Uterus (tissue), 4 donors: ENCODE results near the gene VSIR. TPM values are rescaled to one million over a fixed set of nuclear protein-coding genes. Genes with fewer than 3 reads are reported as not detected.

Source experiments
- DNase-seq, 2 donors: peaks; one replicate each; pipeline ENCODE4 v3.0.0-alpha.2; 2019 to 2020
- H3K27ac ChIP-seq, 2 donors: fragments of 200-600 bp; sonication (generic); 1 replicate in 1 of 2; 2 replicates in 1 of 2; pipeline ENCODE4 v1.5.1; 2016 to 2018
- H3K27me3 ChIP-seq, 2 donors: fragments of 200-600 bp; sonication (generic); one replicate each; pipeline ENCODE4 v1.5.1; 2018 to 2019; ENCODE audit warnings: control low read depth in 1 of 2
- H3K36me3 ChIP-seq, 2 donors: fragments of 200-600 bp; sonication (generic); one replicate each; pipeline ENCODE4 v1.5.1; 2019; ENCODE audit warnings: control low read depth in 1 of 2
- H3K4me1 ChIP-seq, 2 donors: fragments of 200-600 bp; sonication (generic); one replicate each; pipeline ENCODE4 v1.5.1; 2018 to 2019; ENCODE audit warnings: control low read depth in 1 of 2
- H3K4me3 ChIP-seq, 2 donors: fragments of 200-600 bp; sonication (generic); 1 replicate in 1 of 2; 2 replicates in 1 of 2; pipeline ENCODE4 v1.5.1; 2018 to 2019; ENCODE audit warnings: mild to moderate bottlenecking in 1 of 2
- H3K9me3 ChIP-seq, 2 donors: fragments of 200-600 bp; sonication (generic); one replicate each; pipeline ENCODE4 v1.5.1; 2019; ENCODE audit warnings: control low read depth in 1 of 2
- POLR2A ChIP-seq, 2 donors: fragments of 450-650 bp; IDR thresholded peaks; one replicate each; pipeline ENCODE4 v1.6.1; 2016; ENCODE audit warnings: antibody characterized with exemption in 2 of 2, mild to moderate bottlenecking in 1 of 2, moderate library complexity in 1 of 2
- intact Hi-C: fragments of 100-400 bp; cut with DNase I; formaldehyde crosslinking; loops from one replicate; pipeline ENCODE4 v1.15.1; 2023; ENCODE audit warnings: low total_unique reads
- total RNA-seq, 4 donors: library from RNA; depleted of rRNA in 3 of 4; stranded (reverse); fragments of >200 nt in 3 of 4; gene quantifications; one replicate each; pipeline versions ENCODE4 v1.1.0 to v1.2.4, GENCODE V29; 2014 to 2023
- TF ChIP-seq, protein P1 (sequence below), 4 experiments: fragments of 200-600 bp in 2 of 4; fragments of 450-650 bp in 2 of 4; sonication (generic) in 2 of 4; IDR thresholded peaks; one replicate each; pipeline ENCODE4 v1.5.1; 2016 to 2019; ENCODE audit warnings: antibody characterized with exemption in 4 of 4, mild to moderate bottlenecking in 2 of 4, moderate library complexity in 1 of 4
- donor health status: DM: yes; HTN: yes; CAD: no.

Gene VSIR
- total RNA-seq, 4 donors from 2014 or later: 18.9 to 127 (median 36.7) TPM

GRCh38 chr10:71750124-71750841 lies 23.0 kb downstream of the VSIR start:
- peak overlapping the region in 1 of 2 donors; percentile 82 for H3K27ac ChIP-seq
- H3K27me3 ChIP-seq: no peaks in the 10 kb centered on the region
- TF ChIP-seq, protein P1, sequence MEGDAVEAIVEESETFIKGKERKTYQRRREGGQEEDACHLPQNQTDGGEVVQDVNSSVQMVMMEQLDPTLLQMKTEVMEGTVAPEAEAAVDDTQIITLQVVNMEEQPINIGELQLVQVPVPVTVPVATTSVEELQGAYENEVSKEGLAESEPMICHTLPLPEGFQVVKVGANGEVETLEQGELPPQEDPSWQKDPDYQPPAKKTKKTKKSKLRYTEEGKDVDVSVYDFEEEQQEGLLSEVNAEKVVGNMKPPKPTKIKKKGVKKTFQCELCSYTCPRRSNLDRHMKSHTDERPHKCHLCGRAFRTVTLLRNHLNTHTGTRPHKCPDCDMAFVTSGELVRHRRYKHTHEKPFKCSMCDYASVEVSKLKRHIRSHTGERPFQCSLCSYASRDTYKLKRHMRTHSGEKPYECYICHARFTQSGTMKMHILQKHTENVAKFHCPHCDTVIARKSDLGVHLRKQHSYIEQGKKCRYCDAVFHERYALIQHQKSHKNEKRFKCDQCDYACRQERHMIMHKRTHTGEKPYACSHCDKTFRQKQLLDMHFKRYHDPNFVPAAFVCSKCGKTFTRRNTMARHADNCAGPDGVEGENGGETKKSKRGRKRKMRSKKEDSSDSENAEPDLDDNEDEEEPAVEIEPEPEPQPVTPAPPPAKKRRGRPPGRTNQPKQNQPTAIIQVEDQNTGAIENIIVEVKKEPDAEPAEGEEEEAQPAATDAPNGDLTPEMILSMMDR (IDR thresholded peaks at IDR 0.05): no peak
- no peak for TF ChIP-seq POLR2A (IDR thresholded peaks at IDR 0.05)
- no peak overlapping the region for H3K4me3 ChIP-seq
- intact Hi-C loops: no loop called here
- peaks cover 0 to 6% of the 10 kb centered on the region in 2 donors for H3K4me1 ChIP-seq
- DNase-seq: no peak
- no peaks in the 10 kb centered on the region for H3K36me3 ChIP-seq
- no peaks in the 10 kb centered on the region for H3K9me3 ChIP-seq

DNA sequence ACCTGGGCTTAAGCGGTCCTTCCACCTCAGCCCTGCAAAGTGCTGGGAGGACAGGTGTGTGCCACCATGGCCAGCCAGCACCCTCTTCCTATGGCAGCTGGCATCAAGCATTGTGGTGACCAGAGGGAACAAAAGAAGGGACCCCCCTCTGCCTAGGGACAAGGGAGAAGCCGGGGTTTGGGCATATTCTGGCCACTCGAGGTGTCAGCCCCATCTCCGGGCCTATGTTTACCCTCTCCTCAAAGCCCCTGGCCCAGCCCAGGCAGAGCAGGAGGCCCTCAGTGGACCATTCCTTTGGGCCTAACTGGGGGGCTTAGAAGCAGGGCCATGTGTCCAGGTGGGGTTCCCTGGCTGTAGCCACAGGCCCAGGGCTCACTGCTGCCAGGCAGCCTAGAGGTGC lies 23.9 kb downstream of the VSIR start:
- H3K27me3 ChIP-seq: no peaks in the 10 kb centered on the region

GRCh38 chr10:71748671-71749191 lies 24.6 kb downstream of the VSIR start:
- peak; percentile 55 to 64 for DNase-seq
- Histone ChIP-seq H3K36me3 (no peaks in the 10 kb centered on the region), H3K9me3 (no peaks in the 10 kb centered on the region), H3K27ac (peak overlapping the region; percentile 70 to 82), H3K4me3 (no peak overlapping the region), H3K4me1 (peaks cover 0 to 6% of the 10 kb centered on the region in 2 donors), H3K27me3 (no peaks in the 10 kb centered on the region)
- TF ChIP-seq, protein P1 (IDR thresholded peaks at IDR 0.05): no peak
- TF ChIP-seq POLR2A (IDR thresholded peaks at IDR 0.05): no peak
- intact Hi-C loops: no loop called here

More for the DNA sequence above, 23.9 kb downstream of the VSIR start:
- no peak overlapping the region for H3K4me3 ChIP-seq
- no peak for TF ChIP-seq POLR2A (IDR thresholded peaks at IDR 0.05)
- TF ChIP-seq, protein P1 (IDR thresholded peaks at IDR 0.05): no peak
- DNase-seq: no peak
- H3K4me1 ChIP-seq: peaks cover 0 to 6% of the 10 kb centered on the region in 2 donors
- intact Hi-C loops: no loop called here
- H3K36me3 ChIP-seq: no peaks in the 10 kb centered on the region
- peak overlapping the region; percentile 70 to 82 for H3K27ac ChIP-seq
- no peaks in the 10 kb centered on the region for H3K9me3 ChIP-seq

DNA sequence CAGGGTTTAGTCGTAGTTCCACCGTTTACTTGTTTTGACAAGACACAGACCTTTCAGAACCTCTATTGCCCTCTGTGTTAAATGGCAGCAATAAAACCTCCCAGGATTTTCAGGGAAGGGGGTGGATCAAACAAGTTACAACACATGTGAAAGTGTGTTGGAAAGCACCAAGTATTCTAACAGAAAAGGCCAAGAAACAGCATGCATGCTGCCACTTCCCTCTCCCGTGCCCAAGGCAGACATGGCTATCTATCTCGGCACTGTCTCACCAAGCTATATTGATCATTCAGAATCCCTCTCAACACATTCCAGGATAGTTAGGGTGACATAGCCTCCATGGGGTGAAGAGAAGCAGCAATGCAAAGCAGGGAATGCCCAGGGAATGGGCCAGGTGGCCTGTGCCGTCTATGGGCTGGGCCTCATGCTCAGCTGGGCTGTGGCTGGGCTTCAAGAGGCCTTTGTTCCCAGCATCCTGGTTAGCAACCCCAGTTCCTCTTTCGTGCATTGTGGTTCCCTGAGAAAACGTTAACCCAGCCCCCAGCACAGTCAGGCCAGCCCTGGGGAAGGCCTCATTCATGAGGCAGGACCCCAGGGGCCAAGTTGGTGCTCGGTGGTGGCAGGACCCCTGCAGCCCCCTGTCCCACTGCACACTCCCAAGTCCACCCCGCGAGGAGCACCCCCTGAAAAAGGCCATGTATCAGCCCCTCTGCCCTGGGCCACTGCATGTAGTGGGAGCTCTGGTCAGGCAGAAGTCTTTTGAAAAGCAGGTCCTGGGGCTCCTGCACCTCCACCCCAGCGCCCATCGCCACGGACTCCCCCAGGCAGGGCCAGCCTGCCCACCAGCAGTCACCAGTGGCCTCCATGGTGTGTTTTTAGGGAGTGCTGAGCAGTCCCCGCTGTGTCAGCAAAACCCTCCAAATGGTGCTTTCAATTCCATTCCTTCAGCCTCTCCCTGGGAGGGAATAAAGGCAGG lies 25.5 kb downstream of the VSIR start:
- H3K27ac ChIP-seq: peak overlapping the region; percentile 70 to 82
- intact Hi-C loops: no loop called here

More for the DNA sequence above, 25.5 kb downstream of the VSIR start:
- Histone ChIP-seq H3K9me3 (no peaks in the 10 kb centered on the region), H3K27me3 (no peaks in the 10 kb centered on the region), H3K4me1 (peaks cover 0 to 6% of the 10 kb centered on the region in 2 donors), H3K4me3 (no peak overlapping the region), H3K36me3 (no peaks in the 10 kb centered on the region)
- TF ChIP-seq, protein P1 (IDR thresholded peaks at IDR 0.05): no peak
- TF ChIP-seq POLR2A (IDR thresholded peaks at IDR 0.05): no peak
- DNase-seq: no peak
